OCI-LY3 (cell line): ENCODE results near the gene SMC1A.

Experiments
- H2AFZ ChIP-seq: fragments of 200-600, 300-600 bp; shearing (Covaris generic); 2 replicates; pipeline ENCODE4 v1.6.0; 2014; ENCODE audit warnings: antibody characterized with exemption, low read depth, low read length
- H3K27ac ChIP-seq: fragments of 200-600, 300-600 bp; sonication (generic); 2 replicates; pipeline ENCODE4 v1.5.1; 2014; ENCODE audit warnings: mild to moderate bottlenecking, low read length, moderate library complexity, mixed read lengths
- H3K27me3 ChIP-seq: fragments of 200-600, 300-600 bp; sonication (generic); 2 replicates; pipeline ENCODE4 v1.6.1; 2014; ENCODE audit warnings: low read depth, low read length, mixed read lengths
- H3K36me3 ChIP-seq: fragments of 200-600, 300-600 bp; sonication (generic); replicated peaks from 2 replicates; pipeline ENCODE3; 2014; ENCODE audit warnings: low read depth, low read length, mixed read lengths
- H3K4me1 ChIP-seq: fragments of 300-600, 200-600 bp; sonication (generic); 2 replicates; pipeline ENCODE4 v1.6.1; 2014; ENCODE audit warnings: low read length, mixed read lengths
- H3K4me2 ChIP-seq: fragments of 200-600, 300-600 bp; sonication (generic); 2 replicates; pipeline ENCODE4 v1.6.1; 2014; ENCODE audit warnings: low read length, mixed read lengths
- H3K4me3 ChIP-seq: fragments of 300-600, 200-600 bp; sonication (generic); 2 replicates; pipeline ENCODE4 v1.5.1; 2014; ENCODE audit warnings: antibody characterized with exemption, mild to moderate bottlenecking, low read length, moderate library complexity
- H3K79me2 ChIP-seq: fragments of 300-600, 200-600 bp; shearing (Covaris generic); 2 replicates; pipeline ENCODE4 v1.6.1; 2014; ENCODE audit warnings: mild to moderate bottlenecking, low read length, mixed read lengths
- H3K9ac ChIP-seq: fragments of 300-600, 200-600 bp; shearing (Covaris generic); 2 replicates; pipeline ENCODE4 v1.6.0; 2014; ENCODE audit warnings: mild to moderate bottlenecking, low read length, moderate library complexity
- H3K9me3 ChIP-seq: fragments of 200-600, 300-600 bp; shearing (Covaris generic); 2 replicates; pipeline ENCODE4 v1.6.1; 2014; ENCODE audit warnings: low read length, mixed read lengths; ENCODE audit not compliant: insufficient read depth
- H4K20me1 ChIP-seq: fragments of 200-600, 300-600 bp; sonication (generic); 2 replicates; pipeline ENCODE4 v1.6.1; 2016; ENCODE audit warnings: low read length, mixed read lengths; ENCODE audit not compliant: insufficient read depth
- CTCF ChIP-seq: fragments of 200-600, 300-600 bp; sonication (generic); IDR thresholded peaks from 2 replicates; pipeline ENCODE4 v1.5.1; 2014; ENCODE audit warnings: antibody characterized with exemption, low read length, low read depth
- EZH2phosphoT487 ChIP-seq: fragments of 200-600 bp; shearing (Covaris generic); IDR thresholded peaks from 2 replicates; pipeline ENCODE4 v1.6.1; 2018; ENCODE audit warnings: antibody characterized with exemption, mixed run types, low read depth

Gene SMC1A

GRCh38 chrX:53412446-53412845 is 10.0 kb downstream of the SMC1A start:
- H3K27ac ChIP-seq, result no peak overlapping the region

GRCh38 chrX:53403535-53403934 is 18.9 kb downstream of the SMC1A start:
- H3K9me3 ChIP-seq, result no peaks in the 10 kb centered on the region
- H3K4me1 ChIP-seq, result no peaks in the 10 kb centered on the region
- no peak overlapping the region for H2AFZ ChIP-seq
- H3K36me3 ChIP-seq, result peaks cover 48% of the 10 kb centered on the region
- no peak overlapping the region for H3K9ac ChIP-seq
- H3K27ac ChIP-seq, result no peak overlapping the region
- no peaks in the 10 kb centered on the region for H3K79me2 ChIP-seq
- H3K4me2 ChIP-seq, result no peak overlapping the region
- no peaks in the 10 kb centered on the region for H4K20me1 ChIP-seq
- H3K4me3 ChIP-seq, result no peak overlapping the region
- H3K27me3 ChIP-seq, result no peaks in the 10 kb centered on the region
- no peak for TF ChIP-seq CTCF
- no peak for TF ChIP-seq EZH2phosphoT487

More at GRCh38 chrX:53412446-53412845, 10.0 kb downstream of the SMC1A start:
- Histone ChIP-seq H3K79me2 (peaks cover 39% of the 10 kb centered on the region), H3K9me3 (no peaks in the 10 kb centered on the region), H3K4me2 (no peak overlapping the region), H3K4me3 (no peak overlapping the region), H3K27me3 (no peaks in the 10 kb centered on the region), H2AFZ (no peak overlapping the region), H3K4me1 (no peaks in the 10 kb centered on the region), H4K20me1 (0 out of 2 replicates have a peak, but pooled peaks cover 12% of the 10 kb centered on the region), H3K36me3 (peaks cover 44% of the 10 kb centered on the region), H3K9ac (no peak overlapping the region)
- TF ChIP-seq CTCF, result no peak
- no peak for TF ChIP-seq EZH2phosphoT487

- no peak overlapping the region for H3K4me3 ChIP-seq
- no peaks in the 10 kb centered on the region for H4K20me1 ChIP-seq
- TF ChIP-seq CTCF, result no peak
- no peak overlapping the region for H3K27ac ChIP-seq
- H3K27me3 ChIP-seq, result no peaks in the 10 kb centered on the region
- H3K4me1 ChIP-seq, result no peaks in the 10 kb centered on the region
- H3K79me2 ChIP-seq, result no peaks in the 10 kb centered on the region
- no peak overlapping the region for H3K9ac ChIP-seq
- no peak overlapping the region for H2AFZ ChIP-seq
- peaks cover 36% of the 10 kb centered on the region for H3K36me3 ChIP-seq
- no peak overlapping the region for H3K4me2 ChIP-seq
- H3K9me3 ChIP-seq, result no peaks in the 10 kb centered on the region
Measured at GRCh38 chrX:53398216-53398615, 24.2 kb downstream of the SMC1A start.

- Histone ChIP-seq H3K9ac (no peak overlapping the region), H3K27me3 (no peaks in the 10 kb centered on the region), H3K9me3 (no peaks in the 10 kb centered on the region), H4K20me1 (no peaks in the 10 kb centered on the region), H3K4me3 (no peak overlapping the region), H3K27ac (no peak overlapping the region), H2AFZ (no peak overlapping the region), H3K79me2 (no peaks in the 10 kb centered on the region), H3K36me3 (peaks cover 28% of the 10 kb centered on the region), H3K4me1 (no peaks in the 10 kb centered on the region), H3K4me2 (no peak overlapping the region)
- no peak for TF ChIP-seq EZH2phosphoT487
- TF ChIP-seq CTCF, result no peak
Measured at GRCh38 chrX:53395605-53396298, 26.7 kb downstream of the SMC1A start.
